Peyer's patch (tissue), 4 donors: Measurements from ENCODE around the gene SORL1.

Experiments used
- POLR2A ChIP-seq, 2 donors: fragments of 450-650 bp; IDR thresholded peaks; one replicate each; pipeline ENCODE4 v1.5.1; 2017; ENCODE audit warnings: antibody characterized with exemption in 2 of 2, mild to moderate bottlenecking in 2 of 2, moderate library complexity in 2 of 2
- TF ChIP-seq, protein P1 (sequence below), 6 experiments: fragments of 450-650 bp in 4 of 6; fragments of 200-600 bp in 2 of 6; sonication (generic) in 1 of 6; IDR thresholded peaks; one replicate each; pipeline ENCODE4 v1.5.1; 2017 to 2019; ENCODE audit warnings: antibody characterized with exemption in 6 of 6, mild to moderate bottlenecking in 3 of 6, moderate library complexity in 1 of 6

- TF ChIP-seq, protein P1, sequence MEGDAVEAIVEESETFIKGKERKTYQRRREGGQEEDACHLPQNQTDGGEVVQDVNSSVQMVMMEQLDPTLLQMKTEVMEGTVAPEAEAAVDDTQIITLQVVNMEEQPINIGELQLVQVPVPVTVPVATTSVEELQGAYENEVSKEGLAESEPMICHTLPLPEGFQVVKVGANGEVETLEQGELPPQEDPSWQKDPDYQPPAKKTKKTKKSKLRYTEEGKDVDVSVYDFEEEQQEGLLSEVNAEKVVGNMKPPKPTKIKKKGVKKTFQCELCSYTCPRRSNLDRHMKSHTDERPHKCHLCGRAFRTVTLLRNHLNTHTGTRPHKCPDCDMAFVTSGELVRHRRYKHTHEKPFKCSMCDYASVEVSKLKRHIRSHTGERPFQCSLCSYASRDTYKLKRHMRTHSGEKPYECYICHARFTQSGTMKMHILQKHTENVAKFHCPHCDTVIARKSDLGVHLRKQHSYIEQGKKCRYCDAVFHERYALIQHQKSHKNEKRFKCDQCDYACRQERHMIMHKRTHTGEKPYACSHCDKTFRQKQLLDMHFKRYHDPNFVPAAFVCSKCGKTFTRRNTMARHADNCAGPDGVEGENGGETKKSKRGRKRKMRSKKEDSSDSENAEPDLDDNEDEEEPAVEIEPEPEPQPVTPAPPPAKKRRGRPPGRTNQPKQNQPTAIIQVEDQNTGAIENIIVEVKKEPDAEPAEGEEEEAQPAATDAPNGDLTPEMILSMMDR (IDR thresholded peaks at IDR 0.05) = no peak
- no peak for TF ChIP-seq POLR2A (IDR thresholded peaks at IDR 0.05)
Observed at GRCh38 chr11:121429556-121429955, 22.6 kb upstream of the SORL1 start.
